Upper lobe of right lung (tissue), 1 donor: ENCODE measurements around the gene LRRC66. TPM values are rescaled to one million over a fixed set of nuclear protein-coding genes. Genes with fewer than 3 reads are reported as not detected.

ENCODE experiments used
- ATAC-seq: fragments of 200-7000 bp; cut with Tn5 transposase; one replicate; pipeline ENCODE4 v1.9.1; 2020; ENCODE audit warnings: mild to moderate bottlenecking, moderate library complexity
- DNase-seq: peaks from one replicate; pipeline ENCODE4 v3.0.0-alpha.2; 2020
- H3K27ac ChIP-seq: fragments of 200-600 bp; one replicate; pipeline ENCODE4 v1.8.0; 2022
- H3K27me3 ChIP-seq: fragments of 200-600 bp; one replicate; pipeline ENCODE4 v1.8.0; 2022; ENCODE audit warnings: mild to moderate bottlenecking
- H3K36me3 ChIP-seq: fragments of 200-600 bp; one replicate; pipeline ENCODE4 v1.8.0; 2022
- H3K4me1 ChIP-seq: fragments of 200-600 bp; one replicate; pipeline ENCODE4 v1.8.0; 2022
- H3K4me3 ChIP-seq: fragments of 200-600 bp; one replicate; pipeline ENCODE4 v1.8.0; 2022; ENCODE audit warnings: mild to moderate bottlenecking
- H3K9me3 ChIP-seq: fragments of 200-600 bp; one replicate; pipeline ENCODE4 v1.8.0; 2022
- CTCF ChIP-seq: fragments of 200-600 bp; IDR thresholded peaks from one replicate; pipeline ENCODE4 v1.8.0; 2022; ENCODE audit warnings: antibody characterized with exemption
- intact Hi-C: fragments of 100-400 bp; cut with DNase I; formaldehyde crosslinking; loops from one replicate; pipeline ENCODE4 v1.11.0; 2022
- total RNA-seq: library from RNA; stranded (reverse); fragmentation: NEBNext Ultra II Directional; extraction: Animal tissue kit (Norgen Biotek cat#: 25700); gene quantifications from one replicate; pipeline ENCODE4 v1.2.1, GENCODE V29; 2021
- donor health status: DM: no; HTN: yes; CAD: no; lungs with severe emphysema.

LRRC66 gene
- total RNA-seq, 1 donor from 2014 or later = 0.12 TPM

- H3K27me3 ChIP-seq = no peaks in the 10 kb centered on the region
- no peak overlapping the region for H3K4me3 ChIP-seq
- ATAC-seq = no peak
These were observed 24.9 kb upstream of the LRRC66 start for GRCh38 chr4:52045028-52045427.

DNA sequence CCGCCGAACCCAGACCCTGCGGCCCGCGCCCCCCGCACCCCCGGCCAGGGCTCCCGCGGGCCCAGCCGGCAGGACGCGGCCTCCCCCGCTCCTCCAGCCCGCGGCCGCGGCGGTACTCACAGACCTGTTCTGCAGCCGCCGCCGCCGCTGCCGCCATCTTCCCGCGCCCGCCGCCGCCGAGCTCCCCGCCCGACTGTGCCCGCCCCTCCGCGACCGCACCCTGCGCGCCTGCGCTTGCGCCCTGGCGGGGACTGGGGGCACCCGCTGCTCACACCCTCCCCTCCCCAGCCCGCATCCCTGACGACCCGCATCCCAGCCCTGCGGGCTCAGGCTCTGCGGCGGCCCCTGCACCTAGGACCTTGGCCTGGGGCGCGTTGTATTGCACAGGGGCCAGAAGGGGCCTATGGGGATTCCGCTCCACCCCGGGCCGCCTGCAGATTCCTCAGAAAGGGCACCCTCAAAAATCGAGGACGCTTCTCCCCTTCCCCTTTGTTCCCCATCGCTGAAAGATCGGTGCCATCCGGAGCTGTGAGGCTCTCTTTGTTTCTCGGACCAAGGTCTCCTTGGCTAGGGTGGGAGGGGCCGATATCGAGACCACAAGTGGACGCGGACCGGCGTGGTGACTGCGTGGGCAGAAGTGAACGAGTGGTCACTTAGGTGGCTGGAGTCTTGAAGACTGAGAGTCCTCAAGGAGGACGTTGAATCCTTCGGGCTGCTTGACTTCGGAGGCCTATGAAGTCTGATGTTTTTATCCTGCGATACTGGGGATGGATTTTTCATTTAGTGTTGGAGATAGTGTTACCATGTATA lies 18.1 kb upstream of the LRRC66 start, which contains the start of gene SGCB:
Gene SGCB, minus strand, starts transcription at position 197 of the 810 bp plus-strand sequence. Its CDS starts 40 bp downstream, at position 157.
- Histone ChIP-seq H3K4me3 (peak within 1 kb of the TSS; percentile 79), H3K4me1 (peaks cover 14% of the 10 kb centered on the region), H3K9me3 (no peaks in the 10 kb centered on the region), H3K27ac (peak within 1 kb of the TSS; percentile 65), H3K27me3 (no peaks in the 10 kb centered on the region), H3K36me3 (no peaks in the 10 kb centered on the region)
- no peak for TF ChIP-seq CTCF
- DNase-seq (peak; percentile 86), ATAC-seq (peak; percentile 95)
- intact Hi-C loops = no loop called here

More at GRCh38 chr4:52045028-52045427, 24.9 kb upstream of the LRRC66 start:
- Histone ChIP-seq H3K36me3 (no peaks in the 10 kb centered on the region), H3K4me1 (no peaks in the 10 kb centered on the region), H3K9me3 (no peaks in the 10 kb centered on the region), H3K27ac (no peak overlapping the region)
- intact Hi-C loops = no loop called here
- DNase-seq = no peak
- TF ChIP-seq CTCF = no peak

DNA sequence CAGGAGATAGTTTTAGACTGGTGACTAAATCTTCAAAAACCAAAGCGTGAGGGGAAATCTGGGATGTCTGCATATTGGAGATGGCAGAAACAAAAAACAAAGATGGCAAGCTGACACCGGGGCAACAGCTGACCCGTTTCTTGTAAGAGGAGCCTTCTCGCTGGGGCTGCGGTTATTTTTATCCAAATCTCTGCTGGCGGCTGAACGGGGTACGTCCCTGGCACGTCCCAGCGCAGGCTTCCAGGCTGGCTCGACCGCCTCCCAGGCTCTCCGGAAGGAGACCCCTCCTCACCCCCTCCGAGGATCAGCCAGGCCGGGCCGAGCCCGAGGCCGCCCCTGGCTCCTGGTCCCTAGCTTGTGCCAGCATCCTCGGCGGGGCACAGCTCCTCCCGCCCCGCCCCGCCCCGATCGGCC lies 17.5 kb upstream of the LRRC66 start:
- no peak for TF ChIP-seq CTCF
- peak overlapping the region; percentile 65 for H3K27ac ChIP-seq
- H3K36me3 ChIP-seq = no peaks in the 10 kb centered on the region
- DNase-seq (no peak), ATAC-seq (peak; percentile 65)
- peaks cover 14% of the 10 kb centered on the region for H3K4me1 ChIP-seq
- intact Hi-C loops = no loop called here
- no peaks in the 10 kb centered on the region for H3K9me3 ChIP-seq
- no peaks in the 10 kb centered on the region for H3K27me3 ChIP-seq
- H3K4me3 ChIP-seq = peak overlapping the region; percentile 79

DNA sequence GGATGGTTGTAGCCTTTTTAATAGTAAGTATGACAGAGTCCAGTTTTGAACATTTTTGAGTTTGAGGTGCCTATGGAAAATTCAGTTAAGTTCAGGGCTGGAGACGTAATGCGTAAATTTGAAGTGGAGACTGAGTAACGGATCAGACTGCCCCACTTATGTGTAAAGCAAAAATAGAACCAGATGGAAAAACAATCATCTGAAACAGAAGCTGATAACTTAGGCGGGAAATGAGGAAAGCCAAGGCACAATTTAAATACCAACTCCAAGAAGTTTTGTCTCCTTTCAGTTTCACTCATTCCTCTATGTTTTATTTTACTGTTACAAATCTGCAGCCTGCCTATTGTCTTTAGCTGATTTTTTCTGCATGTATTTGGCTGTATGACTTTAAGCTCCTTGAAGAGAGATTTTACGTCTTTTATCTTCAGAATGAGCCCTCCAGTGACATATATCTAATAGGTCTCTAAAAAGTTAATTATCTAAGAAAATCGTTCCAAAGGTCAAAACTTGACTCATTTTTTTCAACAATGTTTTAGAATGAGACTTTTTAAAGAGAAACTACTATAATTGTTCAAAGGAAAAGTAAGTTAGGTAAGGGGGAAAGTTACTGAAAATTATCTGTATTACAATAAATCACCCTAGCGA lies 16.8 kb upstream of the LRRC66 start:
- H3K27ac ChIP-seq = no peak overlapping the region
- H3K4me1 ChIP-seq = peaks cover 14% of the 10 kb centered on the region
- no peaks in the 10 kb centered on the region for H3K27me3 ChIP-seq
- H3K36me3 ChIP-seq = peaks cover 6% of the 10 kb centered on the region
- peak overlapping the region; percentile 79 for H3K4me3 ChIP-seq
- TF ChIP-seq CTCF = no peak
- intact Hi-C loops = no loop called here
- no peak for ATAC-seq
- DNase-seq = no peak
- no peaks in the 10 kb centered on the region for H3K9me3 ChIP-seq

- intact Hi-C loops = no loop called here
- Histone ChIP-seq H3K4me1 (peaks cover 14% of the 10 kb centered on the region), H3K36me3 (peaks cover 10% of the 10 kb centered on the region), H3K9me3 (no peaks in the 10 kb centered on the region), H3K27me3 (no peaks in the 10 kb centered on the region), H3K27ac (no peak overlapping the region), H3K4me3 (no peak overlapping the region)
- TF ChIP-seq CTCF = no peak
- DNase-seq = no peak
- no peak for ATAC-seq
These were observed 15.0 kb upstream of the LRRC66 start for GRCh38 chr4:52035190-52035589.
